HepG2 (cell line): ENCODE data around the gene JMJD8. TPM values are rescaled to one million over a fixed set of nuclear protein-coding genes. Genes with fewer than 3 reads are reported as not detected.

Experiments used
- MIER2 ChIP-seq: IDR thresholded peaks from 2 replicates; pipeline ENCODE4 v1.6.1; 2016; ENCODE audit warnings: missing biosample characterization, missing genetic modification reagents
- NFAT5 ChIP-seq: sonication (generic); formaldehyde crosslinking; IDR thresholded peaks from 2 replicates; pipeline ENCODE4 v1.4.0; 2020; ENCODE audit warnings: missing genetic modification reagents
- NR2F6 ChIP-seq, 2 experiments: IDR thresholded peaks; 2 replicates each; pipeline ENCODE4 v1.6.1; 2016; ENCODE audit warnings: antibody characterized with exemption in 1 of 2, mild to moderate bottlenecking in 1 of 2
- PRDM4 ChIP-seq: sonication (generic); formaldehyde crosslinking; IDR thresholded peaks from 2 replicates; pipeline ENCODE4 v1.9.0; 2021; ENCODE audit warnings: missing genetic modification reagents, borderline replicate concordance
- SAP130 ChIP-seq: IDR thresholded peaks from 2 replicates; pipeline ENCODE4 v1.6.1; 2016; ENCODE audit warnings: low read depth
- SOX5 ChIP-seq: IDR thresholded peaks from 2 replicates; pipeline ENCODE4 v1.6.1; 2016; ENCODE audit warnings: borderline replicate concordance
- SRSF1 ChIP-seq: fragments of 200-400 bp; formaldehyde crosslinking; optimal IDR thresholded peaks from 2 replicates; pipeline ENCODE3; 2017; ENCODE audit warnings: mild to moderate bottlenecking, low read depth, low read length, moderate library complexity
- ZBTB2 ChIP-seq: sonication (generic); formaldehyde crosslinking; IDR thresholded peaks from 2 replicates; pipeline ENCODE4 v1.8.0; 2022; ENCODE audit warnings: low read depth, missing genetic modification reagents
- ZHX2 ChIP-seq, 2 experiments: sonication (generic) in 1 of 2; formaldehyde crosslinking in 1 of 2; IDR thresholded peaks; 2 replicates each; pipeline versions ENCODE4 v1.6.1 to v1.9.0; 2014 to 2022; ENCODE audit warnings: antibody characterized with exemption in 1 of 2, borderline replicate concordance in 1 of 2, inconsistent platforms in 1 of 2, low read depth in 1 of 2, missing genetic modification reagents in 1 of 2
- ZNF292 ChIP-seq: sonication (generic); formaldehyde crosslinking; IDR thresholded peaks from 2 replicates; pipeline ENCODE4 v1.8.1; 2022; ENCODE audit warnings: mild to moderate bottlenecking, low read depth, missing genetic modification reagents, borderline replicate concordance
- ZNF333 ChIP-seq: sonication (generic); formaldehyde crosslinking; IDR thresholded peaks from 2 replicates; pipeline ENCODE4 v1.4.0; 2020; ENCODE audit warnings: mild to moderate bottlenecking, missing genetic modification reagents, borderline replicate concordance
- polyA plus RNA-seq, 8 experiments: library from polyadenylated mRNA; depleted of rRNA in 3 of 8; stranded (reverse) in 7 of 8; unstranded in 1 of 8; fragments of >200 nt; fragmentation: Illumina TruSeq in 4 of 8; extraction: Trizol in 4 of 8; gene quantifications; 2 replicates each; pipeline versions ENCODE4 v1.2.1 to v1.2.3, GENCODE V29; 2011 to 2016; ENCODE audit warnings: low read depth in 4 of 8, missing spikeins in 1 of 8, mixed read lengths in 1 of 8; ENCODE audit not compliant: insufficient read depth in 1 of 8
- total RNA-seq, 5 experiments: library from RNA; depleted of rRNA; stranded (reverse); fragments of >200 nt; fragmentation: Illumina TruSeq; extraction: Trizol; gene quantifications; 2 replicates each; pipeline ENCODE4 v1.2.3, GENCODE V29; 2016; ENCODE audit warnings: low read depth in 1 of 5

The JMJD8 gene
- total and polyA plus RNA-seq, 2 of the 13 experiments (the other 11 are each of a cell fraction or from before 2014, with no cell fraction given): 2.6 to 11.8 TPM

GRCh38 chr16:641326-642188, 42.6 kb downstream of the JMJD8 start, which contains the start of gene MCRIP2 (continued):
- TF ChIP-seq ZBTB2 (CRISPR knock-in tag): peak; percentile 85
- TF ChIP-seq SRSF1: peak; percentile 33
- no peak for TF ChIP-seq PRDM4 (CRISPR knock-in tag)
- TF ChIP-seq NFAT5 (CRISPR knock-in tag): no peak
- TF ChIP-seq SAP130 (CRISPR knock-in tag): peak; percentile 77
- peak; percentile 67; the same call in 1 of the 2 replicates for TF ChIP-seq ZNF333 (CRISPR knock-in tag)
- TF ChIP-seq NR2F6 (IDR thresholded peaks at IDR 0.05): no peak
- peak; percentile 59; the same call in 1 of the 2 replicates for TF ChIP-seq NR2F6 (CRISPR knock-in tag; IDR thresholded peaks at IDR 0.05)
- peak; percentile 32; the same call in 1 of the 2 replicates for TF ChIP-seq SOX5 (CRISPR knock-in tag)
- TF ChIP-seq ZNF292: no peak
- TF ChIP-seq MIER2 (CRISPR knock-in tag): no peak
- peak; percentile 41; the same call in 1 of the 2 replicates for TF ChIP-seq ZHX2 (IDR thresholded peaks at IDR 0.05; ENCODE audit: low read depth)
- TF ChIP-seq ZHX2 (CRISPR knock-in tag; IDR thresholded peaks at IDR 0.05; ENCODE audit: borderline replicate concordance): no peak
